Islet of Langerhans (tissue), 1 donor: ENCODE measurements around the gene POU6F2.

Experiments used
- FAIRE-seq: peaks from one replicate; lab custom pipeline; 2011; peaks lifted over from hg19 to GRCh38; lab: Jason Lieb, UNC

The POU6F2 gene

GRCh38 chr7:39069896-39070881 is 92.5 kb downstream of the POU6F2 start:
- FAIRE-seq = no peak

DNA sequence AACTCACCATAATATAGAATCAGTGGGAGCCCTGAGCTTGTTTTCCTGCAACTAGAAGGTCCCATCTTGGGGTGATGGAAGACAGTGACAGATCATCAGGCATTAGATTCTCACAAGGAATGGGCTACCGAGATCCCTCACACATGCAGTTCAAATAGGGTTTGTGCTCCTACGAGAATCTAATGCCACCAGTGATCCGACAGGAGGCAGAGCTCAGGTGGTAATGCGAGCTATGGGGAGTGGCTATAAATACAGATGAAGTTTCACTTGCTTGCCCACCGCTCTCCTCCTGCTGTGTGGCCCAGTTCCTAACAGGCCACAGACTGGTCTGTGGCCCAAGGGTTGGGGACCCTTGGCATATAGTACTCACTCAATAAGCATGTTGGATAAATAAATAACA is 93.4 kb downstream of the POU6F2 start:
- no peak for FAIRE-seq

- FAIRE-seq = no peak
Observed at GRCh38 chr7:39073432-39073831, 95.7 kb downstream of the POU6F2 start.

DNA sequence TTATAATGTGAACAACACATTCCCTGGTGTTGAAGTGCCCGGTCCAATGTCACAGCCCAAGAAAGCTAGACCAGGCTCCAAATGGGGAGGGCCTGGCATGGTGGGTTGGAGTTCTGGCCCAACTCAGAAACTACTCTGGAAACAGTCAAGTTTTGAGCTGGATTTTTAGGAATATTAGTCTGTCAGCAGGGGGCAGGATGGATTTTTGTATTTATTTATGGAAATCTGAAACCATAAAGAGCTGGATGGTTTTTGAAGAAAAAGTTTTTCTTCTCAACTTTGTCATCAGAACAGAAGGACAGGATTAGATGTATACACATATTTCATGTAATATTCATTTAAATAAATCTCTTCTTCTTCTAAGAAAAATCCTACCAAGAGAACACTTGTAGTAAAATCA is 97.5 kb downstream of the POU6F2 start:
- FAIRE-seq = no peak

GRCh38 chr7:39083781-39084180 is 106.1 kb downstream of the POU6F2 start:
- no peak for FAIRE-seq

- peak; percentile 91 for FAIRE-seq
Observed at GRCh38 chr7:39084349-39084748, 106.6 kb downstream of the POU6F2 start.

GRCh38 chr7:39085189-39085588 is 107.5 kb downstream of the POU6F2 start:
- no peak for FAIRE-seq

DNA sequence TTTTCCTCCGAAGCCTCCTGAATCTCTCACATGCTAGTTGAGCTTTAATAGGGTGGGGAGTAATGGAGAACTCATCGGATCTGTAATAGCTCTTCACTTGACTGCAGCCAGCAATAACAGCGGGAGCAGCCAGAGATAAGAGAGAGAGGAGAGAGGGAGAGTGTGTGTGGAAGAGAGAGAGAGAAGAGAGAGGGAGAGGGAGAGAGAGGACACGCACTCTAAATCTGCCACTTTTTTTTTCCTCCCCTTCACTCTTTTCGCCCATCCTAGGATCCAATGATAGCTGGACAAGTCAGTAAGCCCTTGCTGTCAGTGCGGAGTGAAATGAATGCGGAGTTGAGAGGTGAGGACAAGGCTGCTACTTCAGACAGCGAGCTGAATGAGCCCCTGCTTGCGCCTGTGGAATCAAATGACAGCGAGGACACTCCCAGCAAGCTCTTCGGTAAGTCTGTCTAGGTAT is 107.9 kb downstream of the POU6F2 start:
- FAIRE-seq = no peak

GRCh38 chr7:39086638-39087360 is 109.1 kb downstream of the POU6F2 start:
- FAIRE-seq = no peak

DNA sequence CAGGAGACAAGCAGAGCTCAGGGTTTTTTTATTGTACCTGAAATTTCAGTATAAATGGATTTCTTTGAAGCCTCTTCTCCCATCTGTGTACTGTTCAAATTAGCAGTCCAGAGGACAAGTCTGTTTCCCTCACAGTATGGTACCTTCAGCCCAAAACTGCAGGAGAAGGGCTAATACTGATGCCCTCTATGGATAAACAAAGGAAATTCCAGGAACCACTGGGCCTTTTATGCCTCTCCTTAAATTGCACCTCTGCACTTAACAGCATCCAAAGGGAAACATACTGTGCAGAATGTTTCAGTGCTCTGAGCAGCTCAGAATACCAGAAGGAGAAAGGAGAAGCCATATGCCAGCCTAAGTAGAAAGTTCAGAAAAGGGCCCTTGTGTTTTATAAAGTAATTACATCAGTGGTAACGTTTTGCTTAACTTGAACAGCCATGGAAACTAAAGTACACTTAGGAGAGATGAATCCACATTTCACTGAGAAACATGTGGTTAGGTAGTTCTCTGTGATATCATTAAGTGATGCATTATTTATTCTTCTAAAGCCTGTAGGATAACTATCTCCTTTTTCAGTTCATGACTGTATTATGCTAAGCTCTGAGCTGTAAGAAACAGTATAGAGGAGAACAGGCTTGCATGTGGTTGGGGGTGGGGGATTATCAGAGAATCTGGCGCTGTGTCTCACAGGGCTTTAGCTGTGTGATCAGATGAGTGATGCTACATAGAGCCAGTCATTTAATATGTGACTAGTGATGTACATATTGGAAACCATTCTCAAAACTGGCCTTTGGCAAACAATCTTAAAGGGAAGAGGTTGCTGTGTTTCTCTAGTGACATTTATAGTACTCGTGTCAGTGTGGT is 111.3 kb downstream of the POU6F2 start:
- FAIRE-seq = no peak

- no peak for FAIRE-seq
Observed at GRCh38 chr7:39091145-39091544, 113.4 kb downstream of the POU6F2 start.

DNA sequence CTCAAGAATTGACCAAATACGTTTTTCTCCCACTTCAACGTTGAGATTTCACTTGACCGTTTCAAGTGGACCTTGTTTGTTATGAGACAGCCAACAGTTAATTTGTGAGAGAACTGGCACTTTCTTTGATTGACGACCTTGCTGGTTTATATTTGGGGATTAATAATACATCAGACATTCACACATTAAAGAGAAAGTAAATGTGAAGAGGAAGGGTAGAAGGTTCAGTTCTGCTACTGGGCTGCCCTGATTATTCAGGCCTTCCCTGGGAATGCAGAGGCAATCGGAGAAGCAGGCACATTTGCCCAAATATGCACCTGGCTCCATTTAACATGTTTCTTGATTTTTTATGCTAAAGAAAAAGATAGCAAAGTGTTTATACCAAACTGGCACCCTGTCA is 114.1 kb downstream of the POU6F2 start:
- FAIRE-seq = no peak

DNA sequence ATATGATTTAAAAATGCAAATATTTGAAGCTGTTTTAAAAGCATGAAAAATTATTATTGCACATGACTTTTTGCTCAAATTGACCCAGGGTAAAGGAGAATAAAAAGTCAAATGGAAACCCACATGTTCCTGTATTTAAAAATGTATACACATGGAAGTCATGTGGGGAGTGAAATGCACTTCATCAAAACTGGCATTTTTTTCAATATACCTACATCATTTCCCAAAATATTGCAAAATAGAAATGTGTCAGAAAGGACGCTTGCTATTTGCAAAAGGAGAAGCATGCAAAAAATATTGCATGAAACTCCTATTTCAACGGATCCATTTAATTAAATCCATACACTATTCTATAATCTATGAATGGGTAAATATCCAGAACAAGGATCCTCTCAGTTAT is 117.0 kb downstream of the POU6F2 start:
- no peak for FAIRE-seq

DNA sequence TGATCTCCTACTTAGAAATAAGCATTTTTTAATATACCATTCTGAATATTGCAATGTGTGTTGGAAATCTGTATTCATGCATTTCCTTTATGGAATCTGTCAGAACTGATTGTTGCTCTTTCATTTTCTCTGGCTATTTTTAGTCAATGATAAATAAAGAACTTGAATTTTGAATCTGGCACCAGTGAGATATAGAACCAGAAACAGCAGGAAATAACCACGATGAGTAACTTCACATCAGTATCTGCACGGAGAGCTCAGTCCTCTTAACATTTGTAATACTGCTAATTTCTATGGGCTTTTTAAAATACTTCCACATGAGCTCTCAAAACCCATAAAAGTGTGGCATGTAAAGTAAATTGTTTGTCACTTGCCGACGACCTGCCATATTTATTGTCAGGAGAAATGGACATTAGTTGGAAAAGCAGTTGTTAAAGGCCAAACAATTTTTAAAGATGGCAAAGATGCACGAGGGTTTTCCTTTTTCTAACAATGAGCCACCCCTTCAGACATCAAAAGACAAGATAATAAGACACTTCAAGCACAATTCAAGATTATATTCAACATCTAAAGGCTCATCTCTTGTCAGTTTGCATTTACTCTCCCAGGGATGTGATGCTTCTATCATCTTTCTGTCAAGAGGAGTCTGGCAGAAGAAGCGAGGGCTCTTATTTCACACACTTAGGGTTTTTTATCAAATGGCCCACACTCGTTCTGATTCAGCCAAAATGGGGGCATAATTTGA is 118.3 kb downstream of the POU6F2 start:
- no peak for FAIRE-seq

DNA sequence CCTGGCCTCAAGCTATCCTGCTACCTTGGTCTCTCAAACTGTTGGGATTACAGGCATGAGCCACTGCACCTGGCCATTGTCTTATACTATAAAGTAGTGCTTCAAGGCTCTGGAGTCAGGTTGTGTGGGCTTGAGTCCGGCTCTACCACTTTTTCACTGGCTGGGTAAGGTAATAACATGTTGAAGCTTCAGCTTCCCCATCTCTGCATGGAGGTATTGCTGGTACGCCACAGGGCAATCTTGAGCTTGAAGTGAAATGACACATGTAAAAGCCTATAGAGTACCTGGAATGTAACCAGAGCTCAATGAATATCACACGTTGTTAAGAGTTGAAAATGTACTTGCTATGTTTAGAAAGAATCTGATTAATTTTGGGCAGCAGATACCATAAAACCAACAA is 120.8 kb downstream of the POU6F2 start:
- FAIRE-seq = no peak

GRCh38 chr7:39099146-39099545 is 121.4 kb downstream of the POU6F2 start:
- no peak for FAIRE-seq

DNA sequence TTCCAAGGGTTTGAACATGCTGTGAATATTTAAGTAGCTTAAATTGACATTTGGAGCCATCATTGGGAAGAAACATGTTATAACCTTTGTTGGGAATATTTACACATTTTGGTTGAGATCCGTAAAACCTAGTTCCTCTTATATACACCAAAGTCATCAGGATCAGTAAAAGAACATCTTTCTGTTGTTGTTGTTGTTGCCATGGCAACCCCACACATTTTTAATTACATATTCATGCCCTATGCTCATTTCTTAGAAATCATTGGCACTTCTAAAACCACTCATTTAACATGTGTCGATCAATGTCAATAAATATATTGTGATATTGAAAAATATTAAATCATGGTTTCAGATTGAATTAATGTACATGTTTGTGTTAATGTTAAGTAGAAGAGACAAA is 122.6 kb downstream of the POU6F2 start:
- no peak for FAIRE-seq

DNA sequence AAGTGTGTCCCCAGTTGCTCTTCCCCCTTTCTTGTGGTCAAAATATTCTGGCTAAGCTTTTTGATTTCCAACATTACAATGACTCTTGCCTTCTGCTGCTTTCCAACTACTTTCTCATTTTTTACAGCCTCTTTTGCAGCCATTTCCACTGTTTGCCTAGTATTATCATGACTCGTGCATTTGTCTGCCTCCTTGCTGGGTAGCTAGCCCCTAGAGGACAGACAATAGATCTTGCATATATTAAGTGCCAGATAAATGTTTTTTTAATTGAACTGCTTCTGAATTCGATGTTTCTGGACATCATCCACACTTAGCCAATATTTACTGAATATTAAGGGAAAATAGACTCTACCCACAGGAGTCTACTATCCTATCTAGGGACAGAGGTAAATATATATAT is 124.5 kb downstream of the POU6F2 start:
- FAIRE-seq = no peak

GRCh38 chr7:39105720-39106119 is 128.0 kb downstream of the POU6F2 start:
- no peak for FAIRE-seq

GRCh38 chr7:39125846-39126245 is 148.1 kb downstream of the POU6F2 start:
- no peak for FAIRE-seq

DNA sequence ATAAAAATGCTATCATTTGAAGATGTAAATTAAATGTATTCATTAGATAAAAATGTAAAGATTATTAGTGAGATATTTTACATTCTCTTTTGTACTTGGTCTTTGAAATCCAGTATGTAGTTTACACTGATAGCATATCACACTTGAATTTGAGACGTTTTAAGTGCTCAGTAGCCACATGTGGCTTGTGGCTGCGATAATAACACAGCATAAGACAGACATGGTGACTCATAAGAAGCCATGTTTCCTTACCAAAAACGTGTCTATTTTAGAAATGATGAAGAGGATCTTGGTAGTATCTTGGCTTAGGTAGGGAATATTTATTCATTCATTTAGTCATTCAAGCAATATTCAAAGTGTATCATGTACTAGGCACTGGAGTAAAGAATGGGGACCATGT is 149.3 kb downstream of the POU6F2 start:
- FAIRE-seq = no peak
